ENCODE results near the gene SELENOO.

- TF ChIP-seq EP300 (IDR thresholded peaks at IDR 0.05), result no peak
- TF ChIP-seq POLR2A (IDR thresholded peaks at IDR 0.05), result no peak
- TF ChIP-seq CTCF (IDR thresholded peaks at IDR 0.05), result no peak
These were observed 47.6 kb downstream of the SELENOO start for GRCh38 chr22:50248196-50249081.

Data from ovary (tissue), 3 donors.